ENCODE data around the gene TMEM163. TPM values are rescaled to one million over a fixed set of nuclear protein-coding genes. Genes with fewer than 3 reads are reported as not detected.
A peak's percentile ranks its signal among the peaks of the same experiment; 100 is the strongest.

Gene TMEM163
- total RNA-seq, 1 donor: not detected

GRCh38 chr2:134432435-134432883 is 286.3 kb downstream of the TMEM163 start:
- H3K4me3 ChIP-seq (ENCODE audit: low read depth, low read length): no peak overlapping the region
- no peak for DNase-seq (ENCODE audit: low read depth)
- TF ChIP-seq CTCF (IDR thresholded peaks at IDR 0.05; ENCODE audit: insufficient read depth, low read depth, low read length): no peak

GRCh38 chr2:134431838-134432434 is 286.9 kb downstream of the TMEM163 start:
- TF ChIP-seq CTCF (IDR thresholded peaks at IDR 0.05; ENCODE audit: insufficient read depth, low read depth, low read length): no peak
- H3K4me3 ChIP-seq (ENCODE audit: low read depth, low read length): no peak overlapping the region
- peak; percentile 38 for DNase-seq (ENCODE audit: low read depth)

GRCh38 chr2:134429886-134430285 is 288.9 kb downstream of the TMEM163 start:
- H3K4me3 ChIP-seq (ENCODE audit: low read depth, low read length): no peak overlapping the region
- TF ChIP-seq CTCF (IDR thresholded peaks at IDR 0.05; ENCODE audit: insufficient read depth, low read depth, low read length): no peak
- DNase-seq (ENCODE audit: low read depth): peak; percentile 47

- no peak overlapping the region for H3K4me3 ChIP-seq (ENCODE audit: low read depth, low read length)
- TF ChIP-seq CTCF (IDR thresholded peaks at IDR 0.05; ENCODE audit: insufficient read depth, low read depth, low read length): no peak
- DNase-seq (ENCODE audit: low read depth): no peak
Observed at GRCh38 chr2:134426721-134427120, 292.1 kb downstream of the TMEM163 start.

- TF ChIP-seq CTCF (IDR thresholded peaks at IDR 0.05; ENCODE audit: insufficient read depth, low read depth, low read length): no peak
- H3K4me3 ChIP-seq (ENCODE audit: low read depth, low read length): no peak overlapping the region
- DNase-seq (ENCODE audit: low read depth): no peak
Observed at GRCh38 chr2:134425724-134426496, 292.9 kb downstream of the TMEM163 start.

GRCh38 chr2:134421556-134422328 is 297.1 kb downstream of the TMEM163 start:
- H3K4me3 ChIP-seq (ENCODE audit: low read depth, low read length): no peak overlapping the region
- no peak for DNase-seq (ENCODE audit: low read depth)
- TF ChIP-seq CTCF (IDR thresholded peaks at IDR 0.05; ENCODE audit: insufficient read depth, low read depth, low read length): no peak
